H9 (cell line): ENCODE measurements around the gene FAM227A. TPM values are rescaled to one million over a fixed set of nuclear protein-coding genes. Genes with fewer than 3 reads are reported as not detected.

ENCODE experiments used
- DNase-seq: peaks from one replicate; pipeline ENCODE4 v3.0.0-alpha.2; 2017
- H2AFZ ChIP-seq: one replicate; pipeline ENCODE4 v1.6.1; 2013; ENCODE audit warnings: mild to moderate bottlenecking, low read length, control low read depth, moderate library complexity
- H2AK5ac ChIP-seq: 2 replicates; pipeline ENCODE4 v1.6.1; 2013; ENCODE audit warnings: low read length, control low read depth, mixed read lengths; ENCODE audit not compliant: insufficient read length
- H2BK120ac ChIP-seq: one replicate; pipeline ENCODE4 v1.6.1; 2013; ENCODE audit warnings: low read depth, mild to moderate bottlenecking, low read length, control low read depth, inconsistent platforms; ENCODE audit not compliant: poor library complexity, severe bottlenecking
- H2BK12ac ChIP-seq: 2 replicates; pipeline ENCODE4 v1.6.1; 2013; ENCODE audit warnings: low read length, control low read depth, mixed read lengths, low read depth; ENCODE audit not compliant: insufficient read length
- H2BK15ac ChIP-seq: 2 replicates; pipeline ENCODE4 v1.6.1; 2013; ENCODE audit warnings: low read depth, low read length, control low read depth
- H2BK20ac ChIP-seq: one replicate; pipeline ENCODE4 v1.6.1; 2013; ENCODE audit warnings: low read depth, mild to moderate bottlenecking, low read length, control low read depth, inconsistent platforms; ENCODE audit not compliant: poor library complexity, severe bottlenecking
- H2BK5ac ChIP-seq: 2 replicates; pipeline ENCODE4 v1.6.1; 2013; ENCODE audit warnings: low read length, control low read depth, mixed read lengths; ENCODE audit not compliant: insufficient read length
- H3K14ac ChIP-seq: 2 replicates; pipeline ENCODE4 v1.6.1; 2013; ENCODE audit warnings: low read length, control low read depth; ENCODE audit not compliant: insufficient read depth
- H3K18ac ChIP-seq: 2 replicates; pipeline ENCODE4 v1.6.1; 2013; ENCODE audit warnings: low read depth, mild to moderate bottlenecking, mixed read lengths, low read length, control low read depth; ENCODE audit not compliant: insufficient read length
- H3K23ac ChIP-seq: 2 replicates; pipeline ENCODE4 v1.6.1; 2013; ENCODE audit warnings: low read length, control low read depth, mixed read lengths, low read depth; ENCODE audit not compliant: insufficient read length
- H3K23me2 ChIP-seq: 2 replicates; pipeline ENCODE4 v1.6.1; 2013; ENCODE audit warnings: low read depth, mild to moderate bottlenecking, mixed read lengths, low read length, control low read depth; ENCODE audit not compliant: insufficient read length, poor library complexity, severe bottlenecking
- H3K27ac ChIP-seq: 2 replicates; pipeline ENCODE4 v1.5.1; 2013; ENCODE audit warnings: low read length, control low read depth, mixed read lengths, low read depth; ENCODE audit not compliant: insufficient read length
- H3K27me3 ChIP-seq: 2 replicates; pipeline ENCODE4 v1.6.1; 2013; ENCODE audit warnings: low read length, control low read depth, inconsistent platforms; ENCODE audit not compliant: insufficient read depth
- H3K4ac ChIP-seq: 2 replicates; pipeline ENCODE4 v1.6.1; 2013; ENCODE audit warnings: low read depth, mild to moderate bottlenecking, control low read depth, inconsistent platforms, low read length, moderate library complexity
- H3K4me1 ChIP-seq: 2 replicates; pipeline ENCODE4 v1.6.1; 2013; ENCODE audit warnings: low read length, control low read depth, inconsistent platforms; ENCODE audit not compliant: insufficient read depth
- H3K4me2 ChIP-seq: 2 replicates; pipeline ENCODE4 v1.6.1; 2013; ENCODE audit warnings: low read length, control low read depth, mixed read lengths; ENCODE audit not compliant: insufficient read length, insufficient read depth
- H3K56ac ChIP-seq: 2 replicates; pipeline ENCODE4 v1.6.1; 2013; ENCODE audit warnings: low read depth, mild to moderate bottlenecking, mixed read lengths, low read length, control low read depth; ENCODE audit not compliant: insufficient read length
- H3K79me1 ChIP-seq: 2 replicates; pipeline ENCODE4 v1.6.1; 2013; ENCODE audit warnings: low read depth, mild to moderate bottlenecking, moderate library complexity, low read length, control low read depth, inconsistent platforms; ENCODE audit not compliant: insufficient read depth, poor library complexity, severe bottlenecking
- H3K79me2 ChIP-seq: 2 replicates; pipeline ENCODE4 v1.6.1; 2013; ENCODE audit warnings: low read length, control low read depth, inconsistent platforms; ENCODE audit not compliant: insufficient read depth
- H3K9ac ChIP-seq: 2 replicates; pipeline ENCODE4 v1.6.1; 2013; ENCODE audit warnings: low read length, control low read depth, mixed read lengths; ENCODE audit not compliant: insufficient read length; ENCODE audit errors: extremely low read depth
- H3K9me3 ChIP-seq: one replicate; pipeline ENCODE4 v1.6.1; 2013; ENCODE audit warnings: low read depth, low read length, inconsistent platforms; ENCODE audit not compliant: control insufficient read depth
- H3T11ph ChIP-seq: one replicate; pipeline ENCODE4 v1.6.1; 2013; ENCODE audit warnings: mild to moderate bottlenecking, low read length, control low read depth, inconsistent platforms
- H4K20me1 ChIP-seq: one replicate; pipeline ENCODE4 v1.6.1; 2013; ENCODE audit not compliant: control insufficient read depth, insufficient read length, insufficient read depth
- H4K5ac ChIP-seq: 2 replicates; pipeline ENCODE4 v1.6.1; 2013; ENCODE audit warnings: low read depth, mild to moderate bottlenecking, mixed read lengths, low read length, control low read depth; ENCODE audit not compliant: insufficient read length
- H4K8ac ChIP-seq: replicated peaks from 2 replicates; pipeline ENCODE4 v1.6.1; 2013; ENCODE audit warnings: low read length, control low read depth, mixed read lengths, low read depth; ENCODE audit not compliant: insufficient read length
- H4K91ac ChIP-seq: 2 replicates; pipeline ENCODE4 v1.6.1; 2013; ENCODE audit warnings: low read depth, mild to moderate bottlenecking, moderate library complexity, mixed read lengths, low read length, control low read depth; ENCODE audit not compliant: insufficient read length
- H3K27ac Mint-ChIP-seq, 3 experiments: 2 replicates in 2 of 3; 3 replicates in 1 of 3; pipeline ENCODE4 v1.8.0; 2020 to 2021; ENCODE audit warnings: mixed read lengths in 3 of 3, mild to moderate bottlenecking in 1 of 3, moderate library complexity in 1 of 3
- H3K27me3 Mint-ChIP-seq: 2 replicates; pipeline ENCODE4 v1.8.0; 2021; ENCODE audit warnings: low read depth, mild to moderate bottlenecking, moderate library complexity, mixed read lengths
- H3K36me3 Mint-ChIP-seq, 3 experiments: 2 replicates in 2 of 3; 3 replicates in 1 of 3; pipeline ENCODE4 v1.8.0; 2020 to 2021; ENCODE audit warnings: low read depth in 3 of 3, mixed read lengths in 3 of 3; ENCODE audit not compliant: insufficient read depth in 1 of 3
- H3K4me1 Mint-ChIP-seq, 2 experiments: 2 replicates each; pipeline ENCODE4 v1.8.0; 2020; ENCODE audit warnings: mixed read lengths in 2 of 2
- H3K4me3 Mint-ChIP-seq, 2 experiments: 2 replicates in 1 of 2; 3 replicates in 1 of 2; pipeline ENCODE4 v1.8.0; 2020 to 2021; ENCODE audit warnings: mild to moderate bottlenecking in 2 of 2, mixed read lengths in 2 of 2, moderate library complexity in 1 of 2
- H3K9me3 Mint-ChIP-seq, 2 experiments: 2 replicates in 1 of 2; 3 replicates in 1 of 2; pipeline ENCODE4 v1.8.0; 2020; ENCODE audit warnings: mild to moderate bottlenecking in 2 of 2, mixed read lengths in 2 of 2, moderate library complexity in 1 of 2
- WGBS: extraction: QIAGEN DNeasy Blood & Tissue Kit; methylation state at CpG from one replicate; pipeline ENCODE4 v1.1.7; 2013; ENCODE audit warnings: missing lambda C conversion rate, low lambda C conversion rate, mixed read lengths; ENCODE audit not compliant: insufficient read length; ENCODE audit errors: extremely low coverage; 5-methylcytosine and 5-hydroxymethylcytosine counted together
- total RNA-seq: library from RNA; stranded (reverse); gene quantifications from 2 replicates; pipeline ENCODE4 v1.2.1, GENCODE V29; 2021
- TF ChIP-seq, protein P1 (sequence below): fragments of 200-600 bp; sonication (generic); conservative IDR thresholded peaks from 3 replicates; pipeline ENCODE4 v1.8.0; 2021; ENCODE audit warnings: antibody characterized with exemption, mild to moderate bottlenecking

The FAM227A gene
- total RNA-seq, 1 experiment from 2014 or later = 3.6 TPM

DNA sequence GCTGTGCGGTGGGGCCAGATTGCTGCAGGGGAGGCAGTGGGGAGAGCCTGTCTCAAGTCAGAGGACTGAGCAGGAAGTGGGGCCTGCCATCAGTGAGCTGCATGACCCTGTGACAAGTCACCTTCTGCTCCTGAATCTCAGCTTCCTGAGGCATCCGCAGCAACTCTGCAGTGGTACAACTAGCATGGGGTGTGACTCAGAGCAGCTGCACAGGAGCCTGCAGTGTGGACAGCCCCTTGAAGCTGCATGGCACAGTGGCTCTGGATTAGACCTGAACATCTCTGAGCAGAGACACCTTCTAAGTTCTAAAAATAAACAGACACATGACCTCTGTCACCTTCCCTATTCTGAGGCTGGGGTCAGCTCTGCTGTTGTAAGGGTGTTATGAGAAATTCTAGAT, 18.0 kb downstream of the FAM227A start:
- Histone ChIP-seq H3K23me2 (no peaks in the 10 kb centered on the region), H3K4me1 (no peaks in the 10 kb centered on the region), H2BK120ac (no peak overlapping the region), H2BK12ac (no peak overlapping the region), H3K27me3 (no peaks in the 10 kb centered on the region), H4K8ac (no peak overlapping the region), H3K23ac (no peak overlapping the region), H3K79me1 (no peaks in the 10 kb centered on the region), H3K27ac (no peak overlapping the region), H2BK5ac (no peak overlapping the region), H3K18ac (no peak overlapping the region), H3K14ac (no peak overlapping the region), H2BK15ac (no peak overlapping the region), H2AK5ac (no peak overlapping the region), H3K9me3 (no peaks in the 10 kb centered on the region), H2AFZ (no peak overlapping the region), H3K4me2 (no peak overlapping the region), H2BK20ac (no peak overlapping the region), H4K5ac (no peak overlapping the region), H3K9ac (no peak overlapping the region), H3K4ac (no peak overlapping the region), H4K20me1 (no peaks in the 10 kb centered on the region), H3K79me2 (no peaks in the 10 kb centered on the region), H3T11ph (no peak overlapping the region), H4K91ac (no peak overlapping the region), H3K56ac (no peak overlapping the region)
- Mint-ChIP-seq H3K27ac (no peak overlapping the region), H3K27me3 (no peaks in the 10 kb centered on the region), H3K36me3 (peaks cover 0 to 34% (median 18%) of the 10 kb centered on the region in 3 experiments; a peak in 6 of 7 replicates), H3K4me3 (no peak overlapping the region), H3K4me1 (no peaks in the 10 kb centered on the region), H3K9me3 (no peaks in the 10 kb centered on the region)
- no CpG with 5 or more reads among the region's 2 CpGs for WGBS
- TF ChIP-seq, protein P1, sequence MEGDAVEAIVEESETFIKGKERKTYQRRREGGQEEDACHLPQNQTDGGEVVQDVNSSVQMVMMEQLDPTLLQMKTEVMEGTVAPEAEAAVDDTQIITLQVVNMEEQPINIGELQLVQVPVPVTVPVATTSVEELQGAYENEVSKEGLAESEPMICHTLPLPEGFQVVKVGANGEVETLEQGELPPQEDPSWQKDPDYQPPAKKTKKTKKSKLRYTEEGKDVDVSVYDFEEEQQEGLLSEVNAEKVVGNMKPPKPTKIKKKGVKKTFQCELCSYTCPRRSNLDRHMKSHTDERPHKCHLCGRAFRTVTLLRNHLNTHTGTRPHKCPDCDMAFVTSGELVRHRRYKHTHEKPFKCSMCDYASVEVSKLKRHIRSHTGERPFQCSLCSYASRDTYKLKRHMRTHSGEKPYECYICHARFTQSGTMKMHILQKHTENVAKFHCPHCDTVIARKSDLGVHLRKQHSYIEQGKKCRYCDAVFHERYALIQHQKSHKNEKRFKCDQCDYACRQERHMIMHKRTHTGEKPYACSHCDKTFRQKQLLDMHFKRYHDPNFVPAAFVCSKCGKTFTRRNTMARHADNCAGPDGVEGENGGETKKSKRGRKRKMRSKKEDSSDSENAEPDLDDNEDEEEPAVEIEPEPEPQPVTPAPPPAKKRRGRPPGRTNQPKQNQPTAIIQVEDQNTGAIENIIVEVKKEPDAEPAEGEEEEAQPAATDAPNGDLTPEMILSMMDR = no peak
- DNase-seq = no peak
